Immature natural killer cell (primary cell): Measurements from ENCODE around the gene CSNK1G3. TPM values are rescaled to one million over a fixed set of nuclear protein-coding genes. Genes with fewer than 3 reads are reported as not detected.
A peak's percentile ranks its signal among the peaks of the same experiment; 100 is the strongest.
"Not testable (repeated sequence)": the region's sequence is repeated elsewhere in the genome, so short reads cannot be mapped to it uniquely, and the experiment has no call there.

Experiments
- DNase-seq, 3 donors: peaks; one replicate each; pipeline ENCODE4 v3.0.0; 2022; ENCODE audit warnings: mixed read lengths in 1 of 3
- H3K27ac Mint-ChIP-seq, 6 donors: one replicate each; pipeline ENCODE4 v1.8.0; 2020; ENCODE audit warnings: mixed read lengths in 6 of 6, mild to moderate bottlenecking in 5 of 6, inconsistent platforms in 4 of 6, moderate library complexity in 3 of 6
- H3K27me3 Mint-ChIP-seq, 3 donors: one replicate each; pipeline ENCODE4 v1.8.0; 2020 to 2021; ENCODE audit warnings: low read depth in 3 of 3, mild to moderate bottlenecking in 3 of 3, mixed read lengths in 3 of 3, moderate library complexity in 3 of 3, inconsistent platforms in 1 of 3
- H3K36me3 Mint-ChIP-seq, 3 donors: one replicate each; pipeline ENCODE4 v1.8.0; 2020; ENCODE audit warnings: mixed read lengths in 3 of 3, inconsistent platforms in 2 of 3, mild to moderate bottlenecking in 2 of 3
- H3K4me1 Mint-ChIP-seq, 2 donors: one replicate each; pipeline ENCODE4 v1.8.0; 2020; ENCODE audit warnings: inconsistent platforms in 2 of 2, mild to moderate bottlenecking in 2 of 2, mixed read lengths in 2 of 2, moderate library complexity in 1 of 2
- H3K4me3 Mint-ChIP-seq, 5 donors: one replicate each; pipeline ENCODE4 v1.8.0; 2020; ENCODE audit warnings: mild to moderate bottlenecking in 5 of 5, mixed read lengths in 5 of 5, inconsistent platforms in 3 of 5, moderate library complexity in 3 of 5
- H3K9me3 Mint-ChIP-seq, 6 donors: one replicate each; pipeline ENCODE4 v1.8.0; 2020; ENCODE audit warnings: mild to moderate bottlenecking in 6 of 6, mixed read lengths in 6 of 6, inconsistent platforms in 4 of 6, moderate library complexity in 3 of 6
- polyA plus RNA-seq, 3 donors: library from polyadenylated mRNA; unstranded; fragments of 300-500 nt; fragmentation: Illumina TruSeq; gene quantifications; one replicate each; pipeline ENCODE4 v1.2.3, GENCODE V29; 2021

CSNK1G3 gene
- polyA plus RNA-seq, 3 donors from 2014 or later: 28.7 to 44.9 (median 36.2) TPM

DNA sequence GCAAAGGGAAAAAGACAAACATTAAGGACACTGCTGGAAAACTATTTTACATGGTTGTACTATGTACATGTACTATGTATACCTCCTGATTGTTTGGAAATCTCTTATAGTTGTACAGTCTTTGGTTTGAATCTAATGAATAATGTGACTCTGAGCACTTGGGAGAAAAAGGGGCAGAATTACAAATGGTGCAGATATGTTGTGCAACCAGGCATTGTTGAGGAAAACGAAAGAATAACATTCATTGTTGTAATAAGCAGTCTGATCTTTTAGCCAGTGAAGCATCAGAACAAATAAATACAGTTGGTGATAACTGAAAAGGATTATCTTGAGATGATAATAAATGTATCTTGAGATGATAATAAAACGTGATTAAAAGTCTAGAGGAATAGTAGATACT lies 87.2 kb downstream of the CSNK1G3 start:
- H3K27ac Mint-ChIP-seq: no peak overlapping the region
- no peak overlapping the region for H3K4me3 Mint-ChIP-seq
- H3K27me3 Mint-ChIP-seq: no peaks in the 10 kb centered on the region
- peaks cover 5 to 22% (median 7%) of the 10 kb centered on the region in 3 donors for H3K36me3 Mint-ChIP-seq
- no peak for DNase-seq
- no peaks in the 10 kb centered on the region for H3K9me3 Mint-ChIP-seq
- H3K4me1 Mint-ChIP-seq: no peaks in the 10 kb centered on the region

GRCh38 chr5:123601610-123602009 lies 89.6 kb downstream of the CSNK1G3 start:
- no peak for DNase-seq
- Mint-ChIP-seq H3K4me1 (no peaks in the 10 kb centered on the region), H3K36me3 (peaks cover 4 to 16% (median 5%) of the 10 kb centered on the region in 3 donors), H3K27ac (no peak overlapping the region), H3K4me3 (no peak overlapping the region), H3K27me3 (no peaks in the 10 kb centered on the region), H3K9me3 (no peaks in the 10 kb centered on the region)

GRCh38 chr5:123605822-123606221 lies 93.8 kb downstream of the CSNK1G3 start:
- Mint-ChIP-seq H3K36me3 (peaks cover 0 to 11% (median 0%) of the 10 kb centered on the region in 3 donors), H3K27ac (no peak overlapping the region), H3K4me1 (peaks cover 2 to 5% of the 10 kb centered on the region in 2 donors), H3K27me3 (no peaks in the 10 kb centered on the region), H3K9me3 (no peaks in the 10 kb centered on the region), H3K4me3 (no peak overlapping the region)
- DNase-seq: no peak

DNA sequence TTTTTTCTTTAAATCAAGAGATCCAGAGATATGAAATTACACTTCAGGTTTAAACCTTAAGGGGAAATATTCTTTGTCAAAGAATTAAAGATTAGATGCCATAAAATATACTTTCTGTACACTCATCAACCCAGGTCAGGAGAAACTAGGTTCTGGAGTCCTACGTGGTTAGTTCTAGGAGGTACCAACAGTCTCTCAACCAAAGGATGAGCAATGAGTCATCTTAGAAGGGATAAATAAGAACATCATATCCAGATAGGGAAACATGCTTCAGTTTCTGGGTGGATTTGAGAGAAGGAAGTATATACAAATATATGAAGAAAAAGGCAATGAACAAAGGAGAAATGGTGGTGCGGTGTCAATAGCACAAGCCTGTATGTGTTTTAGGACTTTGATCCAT lies 98.2 kb downstream of the CSNK1G3 start:
- Mint-ChIP-seq H3K4me3 (no peak overlapping the region), H3K4me1 (peaks cover 2 to 5% of the 10 kb centered on the region in 2 donors)

DNA sequence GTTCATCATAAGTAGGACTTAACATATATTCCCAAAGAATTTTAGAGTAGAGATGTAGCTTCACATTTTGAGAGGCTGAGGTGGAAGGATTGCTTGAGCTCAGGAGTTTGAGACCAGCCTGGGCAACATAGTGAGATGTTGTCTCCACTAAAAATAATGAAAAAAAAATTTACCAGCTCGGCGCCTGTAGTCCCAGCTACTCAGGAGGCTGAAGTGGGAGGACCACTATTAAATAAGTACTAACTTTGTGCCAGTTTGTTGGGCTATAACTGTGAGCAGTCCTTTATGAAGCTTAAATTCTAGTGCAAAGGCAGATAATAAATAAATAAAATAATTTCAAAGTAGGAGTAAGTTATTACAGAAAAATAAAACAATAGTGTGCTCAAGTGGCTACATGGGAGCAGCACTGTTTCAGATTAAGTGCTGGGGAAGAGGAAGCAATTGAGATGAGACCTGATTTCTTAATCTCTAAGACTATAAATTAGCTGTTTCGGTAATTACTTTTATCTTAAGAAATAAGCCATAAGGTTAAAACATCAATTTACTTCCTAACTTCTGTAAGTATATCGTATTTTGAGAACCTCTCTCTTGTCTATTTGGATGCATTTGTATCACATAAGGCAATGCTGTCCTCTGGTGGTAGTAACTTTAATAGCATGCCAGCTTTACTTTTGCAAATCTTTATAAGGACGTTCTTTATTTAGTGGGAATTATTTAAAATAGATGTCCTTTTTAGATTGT lies 98.9 kb downstream of the CSNK1G3 start:
- Mint-ChIP-seq H3K27me3 (no peaks in the 10 kb centered on the region), H3K27ac (peak overlapping the region in 5 of 6 donors; percentile 13 to 61 (median 26)), H3K4me3 (no peak overlapping the region), H3K9me3 (no peaks in the 10 kb centered on the region), H3K36me3 (peaks cover 4 to 22% (median 11%) of the 10 kb centered on the region in 3 donors), H3K4me1 (peaks cover 2 to 5% of the 10 kb centered on the region in 2 donors)
- DNase-seq: peak; percentile 36 to 57 (median 48)

More for the DNA sequence above, 98.2 kb downstream of the CSNK1G3 start:
- H3K27me3 Mint-ChIP-seq: no peaks in the 10 kb centered on the region
- DNase-seq: no peak
- peak overlapping the region; percentile 8 to 61 (median 22) for H3K27ac Mint-ChIP-seq
- no peaks in the 10 kb centered on the region for H3K9me3 Mint-ChIP-seq
- peaks cover 4 to 22% (median 11%) of the 10 kb centered on the region in 3 donors for H3K36me3 Mint-ChIP-seq

GRCh38 chr5:123611406-123611709 lies 99.4 kb downstream of the CSNK1G3 start:
- H3K27me3 Mint-ChIP-seq: no peaks in the 10 kb centered on the region
- DNase-seq: no peak
- peaks cover 2 to 5% of the 10 kb centered on the region in 2 donors for H3K4me1 Mint-ChIP-seq
- peaks cover 4 to 22% (median 11%) of the 10 kb centered on the region in 3 donors for H3K36me3 Mint-ChIP-seq
- H3K9me3 Mint-ChIP-seq: no peaks in the 10 kb centered on the region
- no peak overlapping the region for H3K27ac Mint-ChIP-seq
- no peak overlapping the region for H3K4me3 Mint-ChIP-seq

DNA sequence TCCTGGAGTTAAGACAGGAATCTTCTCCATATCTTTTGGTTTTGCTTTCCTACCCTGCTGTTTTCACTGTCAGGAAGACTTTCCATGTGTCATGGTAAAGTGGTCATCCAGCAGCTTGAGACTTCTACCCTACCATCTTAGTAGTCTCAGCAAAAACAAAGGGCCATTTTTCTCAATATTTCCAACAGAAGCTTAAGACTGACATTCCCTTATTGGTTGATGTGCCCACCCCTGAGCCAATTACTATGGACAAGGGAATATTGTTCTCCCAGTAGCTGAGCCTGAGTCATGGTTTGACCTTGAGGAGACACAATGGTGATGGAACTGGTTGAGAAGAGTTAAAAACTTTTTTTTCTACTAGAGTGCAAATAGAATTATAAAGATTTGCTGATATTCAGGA lies 105.6 kb downstream of the CSNK1G3 start:
- H3K27ac Mint-ChIP-seq: no peak overlapping the region

DNA sequence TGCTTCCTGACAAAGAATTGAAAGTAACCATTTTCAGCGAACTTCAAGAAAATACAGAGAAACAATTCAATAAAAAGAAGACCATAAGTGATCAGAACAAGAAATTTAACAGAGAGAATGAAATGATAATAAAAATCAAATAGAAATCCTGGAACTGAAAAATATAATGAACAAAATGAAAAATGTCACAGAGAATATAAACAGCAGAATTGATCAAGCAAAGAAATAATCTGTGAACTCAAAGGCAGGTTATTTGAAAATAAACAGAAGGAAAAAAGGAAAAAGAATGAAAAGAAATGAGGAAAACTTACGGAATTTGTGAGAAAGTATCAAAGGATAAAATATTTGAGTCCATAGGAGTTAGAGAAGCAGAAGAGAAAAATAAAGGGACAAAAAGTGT lies 114.1 kb downstream of the CSNK1G3 start:
- H3K9me3 Mint-ChIP-seq: peaks cover 23 to 60% (median 44%) of the 10 kb centered on the region in 6 donors

More for the DNA sequence above, 105.6 kb downstream of the CSNK1G3 start:
- H3K27me3 Mint-ChIP-seq: no peaks in the 10 kb centered on the region
- H3K4me3 Mint-ChIP-seq: no peak overlapping the region
- H3K9me3 Mint-ChIP-seq: no peaks in the 10 kb centered on the region
- no peak for DNase-seq
- H3K36me3 Mint-ChIP-seq: peaks cover 16 to 21% (median 20%) of the 10 kb centered on the region in 3 donors
- no peaks in the 10 kb centered on the region for H3K4me1 Mint-ChIP-seq

GRCh38 chr5:123628860-123629544 lies 117.0 kb downstream of the CSNK1G3 start:
- H3K9me3 Mint-ChIP-seq: peaks cover 25 to 76% (median 54%) of the 10 kb centered on the region in 6 donors

More for the DNA sequence above, 114.1 kb downstream of the CSNK1G3 start:
- H3K4me1 Mint-ChIP-seq: no peaks in the 10 kb centered on the region
- peaks cover 0 to 17% (median 4%) of the 10 kb centered on the region in 3 donors for H3K36me3 Mint-ChIP-seq
- peaks cover 2 to 20% (median 5%) of the 10 kb centered on the region in 3 donors for H3K27me3 Mint-ChIP-seq
- DNase-seq: no peak
- H3K4me3 Mint-ChIP-seq: no peak overlapping the region
- no peak overlapping the region for H3K27ac Mint-ChIP-seq

GRCh38 chr5:123636006-123636405 lies 124.0 kb downstream of the CSNK1G3 start:
- DNase-seq: no peak
- H3K4me3 Mint-ChIP-seq: no peak overlapping the region
- no peak overlapping the region for H3K27ac Mint-ChIP-seq
- peaks cover 0 to 2% (median 1%) of the 10 kb centered on the region in 3 donors for H3K27me3 Mint-ChIP-seq
- no peaks in the 10 kb centered on the region for H3K36me3 Mint-ChIP-seq
- H3K4me1 Mint-ChIP-seq: no peaks in the 10 kb centered on the region
- H3K9me3 Mint-ChIP-seq: peaks cover 7 to 28% (median 11%) of the 10 kb centered on the region in 6 donors

More at GRCh38 chr5:123628860-123629544, 117.0 kb downstream of the CSNK1G3 start:
- Mint-ChIP-seq H3K27ac (no peak overlapping the region), H3K4me1 (no peaks in the 10 kb centered on the region), H3K36me3 (peaks cover 0 to 17% (median 4%) of the 10 kb centered on the region in 3 donors), H3K27me3 (peaks cover 2 to 20% (median 5%) of the 10 kb centered on the region in 3 donors), H3K4me3 (no peak overlapping the region)
- DNase-seq: no peak

DNA sequence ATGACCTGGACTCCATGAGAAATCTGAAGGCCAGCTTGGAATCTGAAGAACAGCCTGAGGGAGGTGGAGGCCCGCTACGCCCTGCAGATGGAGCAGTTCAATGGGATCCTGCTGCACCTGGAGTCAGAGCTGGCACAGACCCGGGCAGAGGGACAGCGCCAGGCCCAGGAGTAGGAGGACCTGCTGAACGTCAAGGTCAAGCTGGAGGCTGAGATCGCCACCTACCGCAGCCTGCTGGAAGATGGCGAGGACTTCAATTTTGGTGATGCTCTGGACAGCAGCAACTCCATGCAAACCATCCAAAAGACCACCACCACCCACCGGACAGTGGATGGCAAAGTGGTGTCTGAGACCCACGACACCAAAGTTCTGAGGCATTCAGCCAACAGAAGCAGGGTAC lies 125.1 kb downstream of the CSNK1G3 start:
- H3K4me3 Mint-ChIP-seq, H3K27ac Mint-ChIP-seq, H3K27me3 Mint-ChIP-seq, H3K36me3 Mint-ChIP-seq, H3K4me1 Mint-ChIP-seq, DNase-seq: not testable (repeated sequence)
- H3K9me3 Mint-ChIP-seq: peaks cover 0 to 19% (median 4%) of the 10 kb centered on the region in 6 donors

- Mint-ChIP-seq H3K9me3 (peaks cover 0 to 10% (median 2%) of the 10 kb centered on the region in 6 donors), H3K4me3 (no peak overlapping the region), H3K4me1 (no peaks in the 10 kb centered on the region), H3K27ac (no peak overlapping the region), H3K27me3 (peaks cover 0 to 2% (median 1%) of the 10 kb centered on the region in 3 donors), H3K36me3 (no peaks in the 10 kb centered on the region)
- DNase-seq: no peak
These were observed 127.3 kb downstream of the CSNK1G3 start for GRCh38 chr5:123639244-123639643.

GRCh38 chr5:123645024-123645603 lies 133.1 kb downstream of the CSNK1G3 start:
- Mint-ChIP-seq H3K36me3 (peaks cover 0 to 8% (median 0%) of the 10 kb centered on the region in 3 donors), H3K4me1 (peaks cover 0 to 7% of the 10 kb centered on the region in 2 donors), H3K4me3 (no peak overlapping the region), H3K9me3 (peaks cover 0 to 11% (median 5%) of the 10 kb centered on the region in 6 donors), H3K27ac (no peak overlapping the region), H3K27me3 (peaks cover 0 to 5% (median 4%) of the 10 kb centered on the region in 3 donors)
- DNase-seq: no peak

DNA sequence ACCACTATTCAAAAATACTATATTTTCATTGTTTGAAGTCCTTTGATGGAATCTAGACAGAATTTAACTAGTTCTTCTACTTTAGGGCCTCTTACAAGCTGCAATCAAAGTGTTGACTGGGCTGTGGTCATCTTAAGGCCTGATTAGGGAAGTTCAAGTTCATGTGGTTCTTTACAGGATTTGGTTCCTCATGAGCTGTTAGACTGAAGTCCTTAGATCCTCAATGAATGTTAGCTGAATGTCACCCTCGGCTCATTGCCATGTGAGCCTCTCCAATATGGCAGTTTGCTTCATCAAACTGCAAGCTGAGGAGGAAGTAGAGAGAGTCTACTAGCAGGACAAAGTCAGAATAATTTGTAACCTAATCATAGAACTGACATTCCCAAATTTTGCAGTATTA lies 135.1 kb downstream of the CSNK1G3 start:
- peaks cover 0 to 5% (median 2%) of the 10 kb centered on the region in 3 donors for H3K27me3 Mint-ChIP-seq
- no peak overlapping the region for H3K4me3 Mint-ChIP-seq
- peaks cover 0 to 7% of the 10 kb centered on the region in 2 donors for H3K4me1 Mint-ChIP-seq
- no peak overlapping the region for H3K27ac Mint-ChIP-seq
- DNase-seq: no peak
- H3K9me3 Mint-ChIP-seq: peaks cover 0 to 12% (median 5%) of the 10 kb centered on the region in 6 donors
- H3K36me3 Mint-ChIP-seq: peaks cover 0 to 8% (median 0%) of the 10 kb centered on the region in 3 donors
